ENCODE results near the gene ZMYND8. TPM values are rescaled to one million over a fixed set of nuclear protein-coding genes. Genes with fewer than 3 reads are reported as not detected.
A peak's percentile ranks its signal among the peaks of the same experiment; 100 is the strongest.

Gene ZMYND8
- total RNA-seq, 1 experiment from 2014 or later, result 11.6 TPM

DNA sequence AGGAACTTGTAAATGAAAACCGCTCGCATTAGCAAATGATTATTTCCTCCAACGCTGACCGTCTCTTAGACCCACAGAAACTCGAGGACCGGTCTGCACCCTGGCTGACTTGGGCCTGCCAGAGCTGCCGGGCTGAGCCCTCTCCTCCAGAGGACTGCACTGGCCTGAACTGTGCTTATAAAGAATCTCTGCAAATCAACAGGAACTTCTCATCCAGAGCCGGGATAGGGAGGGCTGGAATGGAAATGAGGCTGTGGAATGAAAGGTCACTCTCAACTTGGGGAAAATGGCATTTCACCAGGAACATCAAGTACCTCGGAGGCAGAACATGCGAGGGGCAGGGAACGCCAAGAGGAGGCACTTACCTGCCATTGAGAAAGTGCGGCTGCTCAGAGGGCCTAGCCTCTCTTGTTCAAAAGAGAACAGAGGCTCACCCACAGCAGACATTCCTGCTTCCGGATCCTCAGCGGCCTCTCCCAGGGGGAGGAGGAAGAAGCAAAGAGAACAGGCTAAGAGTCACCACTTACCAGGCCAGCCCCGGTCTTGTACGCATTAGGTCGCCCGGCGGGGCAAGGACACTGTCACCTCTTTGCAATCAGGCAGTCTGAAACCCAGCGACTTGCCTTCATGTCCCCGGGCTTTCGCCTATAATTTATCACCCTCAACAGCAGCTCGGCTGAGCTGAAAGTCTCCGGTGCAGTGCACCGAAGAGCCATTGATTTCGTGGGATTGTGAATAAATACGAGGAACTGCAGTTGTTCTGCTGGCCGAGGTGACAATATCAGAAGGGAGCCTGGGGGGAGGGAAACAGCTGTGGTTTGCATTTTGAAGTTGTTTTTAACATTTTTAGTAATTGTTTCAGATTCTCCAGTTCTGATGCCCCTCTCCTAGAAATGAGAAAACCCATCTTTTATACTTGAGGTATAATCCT, 37.6 kb downstream of the ZMYND8 start:
- peak overlapping the region; percentile 19; the same call in 1 of the 2 replicates for H3K4me3 ChIP-seq (ENCODE audit: low read length)
- H2AFZ ChIP-seq (ENCODE audit: low read length), result peak overlapping the region; percentile 49
- ChIA-PET POLR2A (ENCODE audit: unreplicated experiment) (interaction anchor here (0.6 to 1.1 kb wide), 2 partner anchors 11 to 42 kb away, joined by 3 read pairs; no protein-coding TSS in a partner anchor), CTCF (interaction anchor here (1.4 kb wide), 1 partner anchor 65 kb away, joined by 6 read pairs; no protein-coding TSS in a partner anchor)
- H3K27me3 ChIP-seq (ENCODE audit: low read length), result no peaks in the 10 kb centered on the region
- DNase-seq (peak; percentile 67), ATAC-seq (peak; percentile 49)
- intact Hi-C loops (cut with micrococcal nuclease), result loop anchor here (1.0 kb wide), 2 partner anchors 36 to 40 kb away; no protein-coding TSS in a partner anchor
- TSS peak; percentile 60 for BruUV-seq (replicated peaks)
- peak overlapping the region; percentile 76 for H3K9ac ChIP-seq (ENCODE audit: low read length)
- H3K36me3 ChIP-seq (ENCODE audit: low read depth, low read length), result no peaks in the 10 kb centered on the region
- H3K79me2 ChIP-seq (ENCODE audit: low read length), result peaks cover 85% of the 10 kb centered on the region
- peak overlapping the region; percentile 95 for H3K27ac ChIP-seq (ENCODE audit: low read length)
- no peaks in the 10 kb centered on the region for H4K20me1 ChIP-seq (ENCODE audit: low read length)
- no peaks in the 10 kb centered on the region for H3K9me3 ChIP-seq (ENCODE audit: low read length)
- peaks cover 70% of the 10 kb centered on the region for H3K4me1 ChIP-seq (ENCODE audit: insufficient read depth, low read length)
- H3K4me2 ChIP-seq (ENCODE audit: low read length), result peak overlapping the region; percentile 69
- peaks cover 15% of the 10 kb centered on the region for H3F3A ChIP-seq (ENCODE audit: low read length, unreplicated experiment)
- TF ChIP-seq EZH2phosphoT487 (IDR thresholded peaks at IDR 0.05; ENCODE audit: borderline replicate concordance, low read length), result no peak
- no peak for TF ChIP-seq EZH2 (IDR thresholded peaks at IDR 0.05; ENCODE audit: low read length, unreplicated experiment)
- TF ChIP-seq, protein P1, sequence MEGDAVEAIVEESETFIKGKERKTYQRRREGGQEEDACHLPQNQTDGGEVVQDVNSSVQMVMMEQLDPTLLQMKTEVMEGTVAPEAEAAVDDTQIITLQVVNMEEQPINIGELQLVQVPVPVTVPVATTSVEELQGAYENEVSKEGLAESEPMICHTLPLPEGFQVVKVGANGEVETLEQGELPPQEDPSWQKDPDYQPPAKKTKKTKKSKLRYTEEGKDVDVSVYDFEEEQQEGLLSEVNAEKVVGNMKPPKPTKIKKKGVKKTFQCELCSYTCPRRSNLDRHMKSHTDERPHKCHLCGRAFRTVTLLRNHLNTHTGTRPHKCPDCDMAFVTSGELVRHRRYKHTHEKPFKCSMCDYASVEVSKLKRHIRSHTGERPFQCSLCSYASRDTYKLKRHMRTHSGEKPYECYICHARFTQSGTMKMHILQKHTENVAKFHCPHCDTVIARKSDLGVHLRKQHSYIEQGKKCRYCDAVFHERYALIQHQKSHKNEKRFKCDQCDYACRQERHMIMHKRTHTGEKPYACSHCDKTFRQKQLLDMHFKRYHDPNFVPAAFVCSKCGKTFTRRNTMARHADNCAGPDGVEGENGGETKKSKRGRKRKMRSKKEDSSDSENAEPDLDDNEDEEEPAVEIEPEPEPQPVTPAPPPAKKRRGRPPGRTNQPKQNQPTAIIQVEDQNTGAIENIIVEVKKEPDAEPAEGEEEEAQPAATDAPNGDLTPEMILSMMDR (conservative IDR thresholded peaks at IDR 0.05; ENCODE audit: low read depth, low read length), result no peak
- H3K9me2 ChIP-seq (replicated peaks; ENCODE audit: low read length), result no peaks in the 10 kb centered on the region

DNA sequence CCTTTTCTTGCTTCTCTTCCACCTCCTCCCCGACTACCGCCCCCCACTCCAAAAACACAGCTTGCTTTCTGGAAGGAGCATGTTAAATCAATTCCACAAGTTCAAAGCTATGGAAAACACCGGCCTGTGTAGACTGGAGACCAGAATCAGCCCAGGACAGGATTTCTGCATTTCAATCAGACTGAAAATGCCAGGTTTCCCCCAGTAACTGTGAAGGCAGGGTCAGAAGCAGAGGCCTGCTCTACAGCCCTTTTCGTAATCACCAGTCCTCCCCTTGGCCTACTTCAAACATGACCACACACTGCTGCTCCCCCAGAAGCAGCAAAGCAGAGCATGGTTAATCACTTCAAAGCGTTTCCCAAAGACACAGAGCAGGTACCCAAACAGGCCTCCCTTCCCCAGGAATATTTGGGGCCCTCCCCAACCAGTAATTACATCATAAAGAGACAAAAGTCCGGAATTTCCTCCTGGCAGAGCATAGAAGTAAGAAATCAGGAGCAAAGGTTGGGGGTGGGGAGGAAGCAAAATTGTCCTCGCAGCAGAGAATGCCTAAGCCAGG, 38.4 kb downstream of the ZMYND8 start:
- Histone ChIP-seq H3K4me3 (ENCODE audit: low read length) (peak overlapping the region; percentile 19; the same call in 1 of the 2 replicates), H3K79me2 (ENCODE audit: low read length) (peaks cover 79% of the 10 kb centered on the region), H3K4me1 (ENCODE audit: insufficient read depth, low read length) (peaks cover 70% of the 10 kb centered on the region), H3K4me2 (ENCODE audit: low read length) (peak overlapping the region; percentile 69), H3K9me2 (replicated peaks; ENCODE audit: low read length) (no peaks in the 10 kb centered on the region), H2AFZ (ENCODE audit: low read length) (peak overlapping the region; percentile 49), H3K9me3 (ENCODE audit: low read length) (no peaks in the 10 kb centered on the region), H3F3A (ENCODE audit: low read length, unreplicated experiment) (peaks cover 15% of the 10 kb centered on the region), H3K27me3 (ENCODE audit: low read length) (no peaks in the 10 kb centered on the region), H3K36me3 (ENCODE audit: low read depth, low read length) (no peaks in the 10 kb centered on the region), H3K9ac (ENCODE audit: low read length) (peak overlapping the region; percentile 76), H3K27ac (ENCODE audit: low read length) (peak overlapping the region; percentile 95), H4K20me1 (ENCODE audit: low read length) (no peaks in the 10 kb centered on the region)
- TF ChIP-seq, protein P1 (conservative IDR thresholded peaks at IDR 0.05; ENCODE audit: low read depth, low read length), result no peak
- TF ChIP-seq EZH2phosphoT487 (IDR thresholded peaks at IDR 0.05; ENCODE audit: borderline replicate concordance, low read length), result no peak
- TF ChIP-seq EZH2 (IDR thresholded peaks at IDR 0.05; ENCODE audit: low read length, unreplicated experiment), result no peak
- ChIA-PET CTCF (interaction anchor here (1.1 to 1.4 kb wide), 3 partner anchors 41 to 66 kb away, joined by 4 to 6 read pairs (median 6); no protein-coding TSS in a partner anchor), POLR2A (ENCODE audit: unreplicated experiment) (interaction anchor here (1.1 to 1.4 kb wide), 2 partner anchors 41 to 42 kb away, joined by 3 to 6 read pairs; no protein-coding TSS in a partner anchor)
- DNase-seq, result peak; percentile 75
- BruUV-seq (replicated peaks), result TSS peak; percentile 44
- intact Hi-C loops (cut with micrococcal nuclease), result loop anchor here (1.0 kb wide), 1 partner anchor 41 kb away; no protein-coding TSS in a partner anchor
- ATAC-seq, result peak; percentile 28
